Measurements from ENCODE around the gene CARD16. TPM values are rescaled to one million over a fixed set of nuclear protein-coding genes. Genes with fewer than 3 reads are reported as not detected.

Gene CARD16
- total and polyA plus RNA-seq, 2 donors from 2014 or later: 16.2 to 24.4 TPM

DNA sequence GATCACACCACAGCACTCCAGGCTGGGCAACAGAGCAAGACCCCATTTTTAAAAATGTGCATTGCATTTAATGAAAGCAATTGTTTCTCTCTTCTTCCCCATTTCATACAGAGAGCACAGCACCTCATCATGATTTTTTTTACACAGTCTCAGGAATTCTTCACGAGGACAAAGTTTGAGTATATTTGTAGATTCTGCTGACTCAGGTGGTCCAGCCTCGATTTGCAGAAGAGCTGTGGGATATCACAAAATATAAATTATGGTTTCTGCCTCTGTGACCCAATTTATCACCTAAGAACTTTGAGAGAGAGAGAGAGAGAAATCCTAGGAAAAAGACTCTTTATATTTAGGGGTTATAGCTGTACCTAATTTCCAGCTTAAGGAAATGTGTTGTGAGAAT lies 42.0 kb downstream of the CARD16 start:
- no peak for FAIRE-seq
- Histone ChIP-seq H3K27me3 (ENCODE audit: control insufficient read depth, insufficient read depth, low read length) (no peaks in the 10 kb centered on the region), H3K27ac (ENCODE audit: low read depth in 2 of 2, low read length in 2 of 2) (no peak overlapping the region), H3K9ac (ENCODE audit: low read length in 3 of 3) (no peak overlapping the region), H3K4me3 (ENCODE audit: low read length in 3 of 3) (no peak overlapping the region), H3K4me1 (ENCODE audit: control insufficient read depth in 2 of 3, insufficient read depth in 2 of 3, low read depth in 1 of 3, low read length in 3 of 3) (no peaks in the 10 kb centered on the region), H3K36me3 (ENCODE audit: control insufficient read depth in 2 of 3, insufficient read depth in 3 of 3, low read length in 3 of 3) (no peaks in the 10 kb centered on the region), H3K9me3 (ENCODE audit: control insufficient read depth in 2 of 3, insufficient read depth in 1 of 3, low read length in 3 of 3) (no peaks in the 10 kb centered on the region)
- no peak for DNase-seq
- TF ChIP-seq, protein P1, sequence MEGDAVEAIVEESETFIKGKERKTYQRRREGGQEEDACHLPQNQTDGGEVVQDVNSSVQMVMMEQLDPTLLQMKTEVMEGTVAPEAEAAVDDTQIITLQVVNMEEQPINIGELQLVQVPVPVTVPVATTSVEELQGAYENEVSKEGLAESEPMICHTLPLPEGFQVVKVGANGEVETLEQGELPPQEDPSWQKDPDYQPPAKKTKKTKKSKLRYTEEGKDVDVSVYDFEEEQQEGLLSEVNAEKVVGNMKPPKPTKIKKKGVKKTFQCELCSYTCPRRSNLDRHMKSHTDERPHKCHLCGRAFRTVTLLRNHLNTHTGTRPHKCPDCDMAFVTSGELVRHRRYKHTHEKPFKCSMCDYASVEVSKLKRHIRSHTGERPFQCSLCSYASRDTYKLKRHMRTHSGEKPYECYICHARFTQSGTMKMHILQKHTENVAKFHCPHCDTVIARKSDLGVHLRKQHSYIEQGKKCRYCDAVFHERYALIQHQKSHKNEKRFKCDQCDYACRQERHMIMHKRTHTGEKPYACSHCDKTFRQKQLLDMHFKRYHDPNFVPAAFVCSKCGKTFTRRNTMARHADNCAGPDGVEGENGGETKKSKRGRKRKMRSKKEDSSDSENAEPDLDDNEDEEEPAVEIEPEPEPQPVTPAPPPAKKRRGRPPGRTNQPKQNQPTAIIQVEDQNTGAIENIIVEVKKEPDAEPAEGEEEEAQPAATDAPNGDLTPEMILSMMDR (IDR thresholded peaks at IDR 0.05; ENCODE audit: borderline replicate concordance, extremely low read depth, insufficient read depth): no peak
- intact Hi-C loops (cut with DNase I): no loop called here

DNA sequence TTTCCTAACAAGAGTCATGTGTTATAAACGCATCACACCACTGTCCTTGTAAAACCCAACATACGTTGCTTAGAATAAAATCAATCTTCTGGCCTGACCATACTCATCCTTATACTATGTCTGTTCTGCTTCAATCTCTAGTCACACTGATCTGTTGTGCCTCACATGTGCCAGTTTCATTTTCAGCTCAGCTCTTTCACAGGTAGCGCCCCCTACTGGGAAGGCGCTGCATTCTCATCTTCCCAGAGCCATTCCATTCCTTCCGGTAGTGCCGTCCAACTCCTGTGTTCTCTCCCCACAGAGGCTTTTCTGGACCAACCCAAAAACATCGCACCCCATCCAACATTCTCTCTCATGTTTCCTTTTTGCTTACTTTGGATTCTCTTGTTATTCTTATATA lies 44.3 kb downstream of the CARD16 start:
- TF ChIP-seq, protein P1 (IDR thresholded peaks at IDR 0.05; ENCODE audit: borderline replicate concordance, extremely low read depth, insufficient read depth): peak; percentile 45
- FAIRE-seq (no peak), DNase-seq (no peak)
- no peaks in the 10 kb centered on the region for H3K9me3 ChIP-seq (ENCODE audit: control insufficient read depth in 2 of 3, insufficient read depth in 1 of 3, low read length in 3 of 3)
- no peaks in the 10 kb centered on the region for H3K36me3 ChIP-seq (ENCODE audit: control insufficient read depth in 2 of 3, insufficient read depth in 3 of 3, low read length in 3 of 3)
- no peak overlapping the region for H3K27ac ChIP-seq (ENCODE audit: low read depth in 2 of 2, low read length in 2 of 2)
- intact Hi-C loops (cut with DNase I): no loop called here
- no peaks in the 10 kb centered on the region for H3K4me1 ChIP-seq (ENCODE audit: control insufficient read depth in 2 of 3, insufficient read depth in 2 of 3, low read depth in 1 of 3, low read length in 3 of 3)
- no peaks in the 10 kb centered on the region for H3K27me3 ChIP-seq (ENCODE audit: control insufficient read depth, insufficient read depth, low read length)
- no peak overlapping the region for H3K9ac ChIP-seq (ENCODE audit: low read length in 3 of 3)
- no peak overlapping the region for H3K4me3 ChIP-seq (ENCODE audit: low read length in 3 of 3)

DNA sequence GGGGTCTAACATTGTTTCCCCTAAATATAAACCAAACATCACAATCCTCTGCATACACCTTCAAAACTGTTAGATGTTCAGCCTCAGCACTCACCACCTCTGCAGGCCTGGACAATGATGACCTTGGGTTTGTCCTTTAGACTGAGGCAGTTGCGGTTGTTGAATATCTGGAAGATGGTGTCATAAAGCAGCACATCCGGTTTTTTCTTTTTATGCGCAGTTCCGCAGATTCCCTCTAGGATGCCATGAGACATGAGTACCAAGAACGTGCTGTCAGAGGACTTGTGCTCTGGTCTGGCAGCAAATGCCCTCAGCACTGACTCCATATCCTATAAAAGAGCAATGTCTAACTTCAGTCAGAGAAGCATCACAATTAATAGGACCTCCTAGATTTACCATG lies 45.0 kb downstream of the CARD16 start:
- FAIRE-seq (no peak), DNase-seq (no peak)
- H3K36me3 ChIP-seq (ENCODE audit: control insufficient read depth in 2 of 3, insufficient read depth in 3 of 3, low read length in 3 of 3): no peaks in the 10 kb centered on the region
- no peaks in the 10 kb centered on the region for H3K9me3 ChIP-seq (ENCODE audit: control insufficient read depth in 2 of 3, insufficient read depth in 1 of 3, low read length in 3 of 3)
- no peaks in the 10 kb centered on the region for H3K27me3 ChIP-seq (ENCODE audit: control insufficient read depth, insufficient read depth, low read length)
- TF ChIP-seq, protein P1 (IDR thresholded peaks at IDR 0.05; ENCODE audit: borderline replicate concordance, extremely low read depth, insufficient read depth): no peak
- H3K9ac ChIP-seq (ENCODE audit: low read length in 3 of 3): no peak overlapping the region
- H3K4me1 ChIP-seq (ENCODE audit: control insufficient read depth in 2 of 3, insufficient read depth in 2 of 3, low read depth in 1 of 3, low read length in 3 of 3): no peaks in the 10 kb centered on the region
- intact Hi-C loops (cut with DNase I): no loop called here
- no peak overlapping the region for H3K27ac ChIP-seq (ENCODE audit: low read depth in 2 of 2, low read length in 2 of 2)
- H3K4me3 ChIP-seq (ENCODE audit: low read length in 3 of 3): no peak overlapping the region

DNA sequence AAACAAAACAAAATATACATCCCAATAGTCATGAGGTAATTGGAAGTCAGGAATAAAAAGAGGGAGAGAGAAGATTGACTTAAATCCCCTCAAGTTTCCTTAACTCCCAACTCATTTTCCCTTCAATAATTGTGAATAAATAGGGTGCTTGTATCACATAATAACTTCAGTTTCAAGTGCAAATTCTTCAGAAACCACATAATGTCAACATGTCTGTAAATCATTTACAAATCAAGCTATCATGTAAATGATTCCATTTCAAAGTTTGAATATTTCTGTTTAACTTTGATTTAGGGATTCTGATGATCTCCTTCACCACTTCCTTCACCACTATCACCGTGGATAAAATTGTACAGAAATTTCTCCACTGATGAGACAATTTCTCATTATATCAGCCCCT lies 45.4 kb downstream of the CARD16 start:
- H3K9me3 ChIP-seq (ENCODE audit: control insufficient read depth in 2 of 3, insufficient read depth in 1 of 3, low read length in 3 of 3): no peaks in the 10 kb centered on the region
- H3K4me1 ChIP-seq (ENCODE audit: control insufficient read depth in 2 of 3, insufficient read depth in 2 of 3, low read depth in 1 of 3, low read length in 3 of 3): no peaks in the 10 kb centered on the region
- H3K4me3 ChIP-seq (ENCODE audit: low read length in 3 of 3): no peak overlapping the region
- DNase-seq: no peak
- H3K9ac ChIP-seq (ENCODE audit: low read length in 3 of 3): no peak overlapping the region
- TF ChIP-seq, protein P1 (IDR thresholded peaks at IDR 0.05; ENCODE audit: borderline replicate concordance, extremely low read depth, insufficient read depth): no peak
- H3K36me3 ChIP-seq (ENCODE audit: control insufficient read depth in 2 of 3, insufficient read depth in 3 of 3, low read length in 3 of 3): no peaks in the 10 kb centered on the region
- intact Hi-C loops (cut with DNase I): no loop called here
- H3K27ac ChIP-seq (ENCODE audit: low read depth in 2 of 2, low read length in 2 of 2): no peak overlapping the region
- H3K27me3 ChIP-seq (ENCODE audit: control insufficient read depth, insufficient read depth, low read length): no peaks in the 10 kb centered on the region
- FAIRE-seq: no peak

Data from kidney (tissue), 14 donors.